ENCODE data around the gene BMP7. TPM values are rescaled to one million over a fixed set of nuclear protein-coding genes. Genes with fewer than 3 reads are reported as not detected.

BMP7 gene
- total RNA-seq, 2 experiments from 2014 or later, result 2.2 to 94.2 TPM

- Histone ChIP-seq H3K4me3 (ENCODE audit: low read depth, low read length, poor library complexity, severe bottlenecking) (no peak overlapping the region), H3K4me2 (ENCODE audit: low read length) (peak overlapping the region; percentile 7; the same call in 1 of the 2 replicates), H4K20me1 (ENCODE audit: insufficient read depth, low read length) (no peaks in the 10 kb centered on the region), H2AFZ (ENCODE audit: low read length) (no peak overlapping the region), H3K79me2 (ENCODE audit: insufficient read depth, low read depth, low read length) (no peaks in the 10 kb centered on the region), H3K9me2 (ENCODE audit: insufficient read depth, low read length) (no peaks in the 10 kb centered on the region), H3K36me3 (ENCODE audit: insufficient read depth, low read length) (no peaks in the 10 kb centered on the region), H3K9me3 (ENCODE audit: low read length) (no peaks in the 10 kb centered on the region), H3K27ac (ENCODE audit: low read depth, low read length, poor library complexity, severe bottlenecking) (no peak overlapping the region), H3K4me1 (ENCODE audit: insufficient read depth, low read length, poor library complexity, severe bottlenecking) (peaks cover 75% of the 10 kb centered on the region)
- no peak for TF ChIP-seq EZH2phosphoT487 (IDR thresholded peaks at IDR 0.05; ENCODE audit: borderline replicate concordance, low read depth, low read length)
- no peak for TF ChIP-seq CTCF (conservative IDR thresholded peaks at IDR 0.05; ENCODE audit: low read length)
- DNase-seq (ENCODE audit: low spot score), result no peak
- CTCF ChIA-PET (ENCODE audit: unreplicated experiment), result no interaction called here
- no TSS peak for BruUV-seq (replicated peaks)
- POLR2A ChIA-PET, result interaction anchor here (0.6 kb wide), 1 partner anchor 17 kb away, joined by 3 read pairs; no protein-coding TSS in a partner anchor
- intact Hi-C loops (cut with micrococcal nuclease; ENCODE audit: unreplicated experiment), result no loop called here
Measured at GRCh38 chr20:57290178-57290484, 23.7 kb upstream of the BMP7 start.

- no peaks in the 10 kb centered on the region for H4K20me1 ChIP-seq (ENCODE audit: insufficient read depth, low read length)
- DNase-seq (ENCODE audit: low spot score), result no peak
- H3K4me1 ChIP-seq (ENCODE audit: insufficient read depth, low read length, poor library complexity, severe bottlenecking), result peaks cover 81% of the 10 kb centered on the region
- no peaks in the 10 kb centered on the region for H3K9me2 ChIP-seq (ENCODE audit: insufficient read depth, low read length)
- H3K79me2 ChIP-seq (ENCODE audit: insufficient read depth, low read depth, low read length), result no peaks in the 10 kb centered on the region
- no peaks in the 10 kb centered on the region for H3K9me3 ChIP-seq (ENCODE audit: low read length)
- POLR2A ChIA-PET, result interaction anchor here (0.6 kb wide), 1 partner anchor 17 kb away, joined by 3 read pairs; no protein-coding TSS in a partner anchor
- CTCF ChIA-PET (ENCODE audit: unreplicated experiment), result no interaction called here
- H3K4me3 ChIP-seq (ENCODE audit: low read depth, low read length, poor library complexity, severe bottlenecking), result no peak overlapping the region
- BruUV-seq (replicated peaks), result no TSS peak
- no peaks in the 10 kb centered on the region for H3K36me3 ChIP-seq (ENCODE audit: insufficient read depth, low read length)
- intact Hi-C loops (cut with micrococcal nuclease; ENCODE audit: unreplicated experiment), result no loop called here
- H2AFZ ChIP-seq (ENCODE audit: low read length), result peak overlapping the region; percentile 10; the same call in 1 of the 2 replicates
- TF ChIP-seq CTCF (conservative IDR thresholded peaks at IDR 0.05; ENCODE audit: low read length), result no peak
- TF ChIP-seq EZH2phosphoT487 (IDR thresholded peaks at IDR 0.05; ENCODE audit: borderline replicate concordance, low read depth, low read length), result no peak
- H3K4me2 ChIP-seq (ENCODE audit: low read length), result peak overlapping the region; percentile 25; the same call in 1 of the 2 replicates
- no peak overlapping the region for H3K27ac ChIP-seq (ENCODE audit: low read depth, low read length, poor library complexity, severe bottlenecking)
Measured at GRCh38 chr20:57289391-57290177, 23.1 kb upstream of the BMP7 start.

GRCh38 chr20:57288651-57289277 lies 22.3 kb upstream of the BMP7 start:
- H3K9me3 ChIP-seq (ENCODE audit: low read length), result no peaks in the 10 kb centered on the region
- H4K20me1 ChIP-seq (ENCODE audit: insufficient read depth, low read length), result no peaks in the 10 kb centered on the region
- no peaks in the 10 kb centered on the region for H3K36me3 ChIP-seq (ENCODE audit: insufficient read depth, low read length)
- ChIA-PET POLR2A (no interaction called here), CTCF (ENCODE audit: unreplicated experiment) (no interaction called here)
- H3K79me2 ChIP-seq (ENCODE audit: insufficient read depth, low read depth, low read length), result no peaks in the 10 kb centered on the region
- no peaks in the 10 kb centered on the region for H3K9me2 ChIP-seq (ENCODE audit: insufficient read depth, low read length)
- DNase-seq (ENCODE audit: low spot score), result no peak
- BruUV-seq (replicated peaks), result no TSS peak
- peaks cover 89% of the 10 kb centered on the region for H3K4me1 ChIP-seq (ENCODE audit: insufficient read depth, low read length, poor library complexity, severe bottlenecking)
- H2AFZ ChIP-seq (ENCODE audit: low read length), result no peak overlapping the region
- no peak overlapping the region for H3K27ac ChIP-seq (ENCODE audit: low read depth, low read length, poor library complexity, severe bottlenecking)
- no peak overlapping the region for H3K4me3 ChIP-seq (ENCODE audit: low read depth, low read length, poor library complexity, severe bottlenecking)
- TF ChIP-seq EZH2phosphoT487 (IDR thresholded peaks at IDR 0.05; ENCODE audit: borderline replicate concordance, low read depth, low read length), result no peak
- no peak for TF ChIP-seq CTCF (conservative IDR thresholded peaks at IDR 0.05; ENCODE audit: low read length)
- intact Hi-C loops (cut with micrococcal nuclease; ENCODE audit: unreplicated experiment), result no loop called here
- peak overlapping the region; percentile 25; the same call in 1 of the 2 replicates for H3K4me2 ChIP-seq (ENCODE audit: low read length)

Data from OCI-LY7 (cell line).